IMR-90 (cell line): ENCODE results near the gene HAND1. TPM values are rescaled to one million over a fixed set of nuclear protein-coding genes. Genes with fewer than 3 reads are reported as not detected.
A peak's percentile ranks its signal among the peaks of the same experiment; 100 is the strongest.

Source experiments
- ATAC-seq: fragments of 200-7000 bp; cut with Tn5 transposase; 2 replicates; pipeline ENCODE4 v1.9.1; 2020; ENCODE audit warnings: low read depth, mild to moderate bottlenecking, moderate library complexity
- BruUV-seq: library from RNA; stranded (reverse); fragments of 400-500 nt; replicated peaks from 2 replicates; lab custom pipeline; 2021; lab: Mats Ljungman, UMichigan
- CTCF ChIA-PET: fragments of 300-600 bp; formaldehyde crosslinking; extraction: SDS; loops from one replicate; lab custom pipeline; 2021; ENCODE audit warnings: antibody characterized with exemption; lab: Yijun Ruan, JAX
- POLR2A ChIA-PET: fragments of 300-600 bp; sonication (Branson Sonifier 250); formaldehyde crosslinking; loops from one replicate; lab custom pipeline; 2022; ENCODE audit warnings: antibody characterized with exemption; ENCODE audit not compliant: unreplicated experiment; lab: Charles Lee
- DNase-seq: peaks from one replicate; pipeline ENCODE4 v3.0.0; 2013
- H2AFZ ChIP-seq: replicated peaks from 2 replicates; pipeline ENCODE3; 2013; ENCODE audit warnings: low read length, mild to moderate bottlenecking; ENCODE audit not compliant: poor library complexity
- H2AK5ac ChIP-seq: 2 replicates; pipeline ENCODE4 v1.6.1; 2013; ENCODE audit warnings: low read depth, low read length, inconsistent platforms
- H2AK9ac ChIP-seq: replicated peaks from 2 replicates; pipeline ENCODE3; 2013; ENCODE audit warnings: mild to moderate bottlenecking, low read depth, low read length, moderate library complexity; ENCODE audit not compliant: poor library complexity
- H2BK120ac ChIP-seq: 2 replicates; pipeline ENCODE4 v1.6.1; 2013; ENCODE audit warnings: low read depth, low read length, inconsistent platforms
- H2BK15ac ChIP-seq: 3 replicates; pipeline ENCODE4 v1.6.1; 2013; ENCODE audit warnings: low read depth, low read length, inconsistent platforms
- H2BK20ac ChIP-seq: 2 replicates; pipeline ENCODE4 v1.6.1; 2013; ENCODE audit warnings: low read depth, mild to moderate bottlenecking, inconsistent platforms, low read length, moderate library complexity
- H2BK5ac ChIP-seq: 2 replicates; pipeline ENCODE4 v1.6.1; 2013; ENCODE audit warnings: mild to moderate bottlenecking, low read depth, low read length, inconsistent platforms; ENCODE audit not compliant: poor library complexity, severe bottlenecking
- H3K14ac ChIP-seq: replicated peaks from 2 replicates; pipeline ENCODE4 v1.6.1; 2013; ENCODE audit warnings: low read depth, low read length, inconsistent platforms
- H3K18ac ChIP-seq: 2 replicates; pipeline ENCODE4 v1.6.1; 2013; ENCODE audit warnings: low read depth, low read length, control low read depth
- H3K23ac ChIP-seq: 2 replicates; pipeline ENCODE4 v1.6.1; 2013; ENCODE audit warnings: low read depth, low read length, inconsistent platforms
- H3K27ac ChIP-seq: 2 replicates; pipeline ENCODE4 v1.5.1; 2013; ENCODE audit warnings: mild to moderate bottlenecking, control low read depth, low read length; ENCODE audit not compliant: insufficient read depth
- H3K27me3 ChIP-seq: 2 replicates; pipeline ENCODE4 v1.6.1; 2013; ENCODE audit warnings: low read length; ENCODE audit not compliant: control insufficient read depth, insufficient read depth
- H3K36me3 ChIP-seq: 2 replicates; pipeline ENCODE4 v1.6.1; 2013; ENCODE audit warnings: low read length, mixed read lengths; ENCODE audit not compliant: control insufficient read depth, insufficient read depth
- H3K4ac ChIP-seq: 2 replicates; pipeline ENCODE4 v1.6.1; 2013; ENCODE audit warnings: low read depth, low read length, inconsistent platforms
- H3K4me1 ChIP-seq: 2 replicates; pipeline ENCODE4 v1.6.1; 2013; ENCODE audit warnings: low read length, mixed read lengths; ENCODE audit not compliant: control insufficient read depth, insufficient read depth
- H3K4me2 ChIP-seq: 2 replicates; pipeline ENCODE4 v1.6.1; 2013; ENCODE audit warnings: low read depth, mild to moderate bottlenecking, control low read depth, low read length, moderate library complexity
- H3K4me3 ChIP-seq: 2 replicates; pipeline ENCODE4 v1.5.1; 2013; ENCODE audit warnings: low read depth, mild to moderate bottlenecking, control low read depth, low read length, moderate library complexity; ENCODE audit not compliant: insufficient read depth
- H3K56ac ChIP-seq: 2 replicates; pipeline ENCODE4 v1.6.1; 2013; ENCODE audit warnings: low read length, inconsistent platforms; ENCODE audit not compliant: insufficient read depth; ENCODE audit errors: extremely low read depth
- H3K79me1 ChIP-seq, 2 experiments: 2 replicates each; pipeline ENCODE4 v1.6.1; 2013; ENCODE audit warnings: low read length in 2 of 2, inconsistent platforms in 1 of 2, low read depth in 1 of 2
- H3K9ac ChIP-seq: 2 replicates; pipeline ENCODE4 v1.6.1; 2013; ENCODE audit warnings: low read depth, low read length, control low read depth
- H3K9me1 ChIP-seq: 2 replicates; pipeline ENCODE4 v1.6.1; 2013; ENCODE audit warnings: low read length, inconsistent platforms; ENCODE audit not compliant: insufficient read depth
- H3K9me3 ChIP-seq: 2 replicates; pipeline ENCODE4 v1.6.1; 2013; ENCODE audit warnings: low read length; ENCODE audit not compliant: control insufficient read depth, insufficient read depth
- H4K20me1 ChIP-seq: 2 replicates; pipeline ENCODE4 v1.6.1; 2013; ENCODE audit warnings: low read length, inconsistent platforms; ENCODE audit not compliant: insufficient read depth
- H4K5ac ChIP-seq: 2 replicates; pipeline ENCODE4 v1.6.1; 2013; ENCODE audit warnings: mild to moderate bottlenecking, low read depth, low read length, control low read depth
- H4K8ac ChIP-seq, 2 experiments: 2 replicates each; pipeline ENCODE4 v1.6.1; 2013; ENCODE audit warnings: low read depth in 2 of 2, low read length in 2 of 2, control low read depth in 1 of 2, inconsistent platforms in 1 of 2
- H4K91ac ChIP-seq: 2 replicates; pipeline ENCODE4 v1.6.1; 2013; ENCODE audit warnings: low read depth, low read length, inconsistent platforms; ENCODE audit not compliant: insufficient read depth
- BHLHE40 ChIP-seq: fragments of 150-350 bp; IDR thresholded peaks from 2 replicates; pipeline ENCODE4 v1.6.1; 2016; ENCODE audit warnings: mild to moderate bottlenecking, low read depth, low read length
- MAZ ChIP-seq: IDR thresholded peaks from 2 replicates; pipeline ENCODE4 v1.6.1; 2012; ENCODE audit warnings: low read depth, mild to moderate bottlenecking, low read length, improper control_type of control experiment, moderate library complexity, borderline replicate concordance
- MXI1 ChIP-seq: IDR thresholded peaks from 2 replicates; pipeline ENCODE4 v1.6.1; 2012; ENCODE audit warnings: low read depth, mild to moderate bottlenecking, low read length, moderate library complexity, borderline replicate concordance
- RAD21 ChIP-seq: IDR thresholded peaks from 2 replicates; pipeline ENCODE4 v1.6.1; 2012; ENCODE audit warnings: low read length, improper control_type of control experiment
- WGBS, 2 experiments: methylation state at CpG; one replicate each; pipeline versions ENCODE4 v1.1.5 to v1.1.7; 2013; ENCODE audit warnings: missing lambda C conversion rate in 2 of 2; ENCODE audit not compliant: insufficient read length in 1 of 2; ENCODE audit errors: extremely low coverage in 2 of 2; 5-methylcytosine and 5-hydroxymethylcytosine counted together
- dilution Hi-C: fragments of 300-500 bp; cut with HindIII; formaldehyde crosslinking; loops from one replicate; pipeline ENCODE4 v1.14.3; 2018; ENCODE audit warnings: low sequenced_read_pairs; ENCODE audit not compliant: unreplicated experiment
- in situ Hi-C: fragments of 300-500 bp; cut with MboI; formaldehyde crosslinking; loops from 3 replicates; pipeline ENCODE4 v1.14.3; 2019; ENCODE audit warnings: low sequenced_read_pairs, inconsistent platforms, mixed read lengths
- intact Hi-C: fragments of 100-400 bp; cut with micrococcal nuclease; formaldehyde crosslinking; loops from 2 replicates; pipeline ENCODE4 v1.10.0; 2022
- polyA plus RNA-seq, 3 experiments: library from polyadenylated mRNA; depleted of rRNA; stranded (reverse); fragments of >200 nt; gene quantifications; 2 replicates each; pipeline ENCODE4 v1.2.3, GENCODE V29; 2012; ENCODE audit warnings: low replicate concordance in 1 of 3
- total RNA-seq: library from RNA; depleted of rRNA; stranded (reverse); fragments of >200 nt; gene quantifications from 2 replicates; pipeline ENCODE4 v1.2.3, GENCODE V29; 2012
- TF ChIP-seq, protein P1 (sequence below): fragments of 150-350 bp; IDR thresholded peaks from 2 replicates; pipeline ENCODE4 v1.6.1; 2016; ENCODE audit warnings: low read depth, mild to moderate bottlenecking, low read length, moderate library complexity, borderline replicate concordance

Gene HAND1
- total and polyA plus RNA-seq, 2 of the 4 experiments (the other 2 are of a cell fraction), result not detected

DNA sequence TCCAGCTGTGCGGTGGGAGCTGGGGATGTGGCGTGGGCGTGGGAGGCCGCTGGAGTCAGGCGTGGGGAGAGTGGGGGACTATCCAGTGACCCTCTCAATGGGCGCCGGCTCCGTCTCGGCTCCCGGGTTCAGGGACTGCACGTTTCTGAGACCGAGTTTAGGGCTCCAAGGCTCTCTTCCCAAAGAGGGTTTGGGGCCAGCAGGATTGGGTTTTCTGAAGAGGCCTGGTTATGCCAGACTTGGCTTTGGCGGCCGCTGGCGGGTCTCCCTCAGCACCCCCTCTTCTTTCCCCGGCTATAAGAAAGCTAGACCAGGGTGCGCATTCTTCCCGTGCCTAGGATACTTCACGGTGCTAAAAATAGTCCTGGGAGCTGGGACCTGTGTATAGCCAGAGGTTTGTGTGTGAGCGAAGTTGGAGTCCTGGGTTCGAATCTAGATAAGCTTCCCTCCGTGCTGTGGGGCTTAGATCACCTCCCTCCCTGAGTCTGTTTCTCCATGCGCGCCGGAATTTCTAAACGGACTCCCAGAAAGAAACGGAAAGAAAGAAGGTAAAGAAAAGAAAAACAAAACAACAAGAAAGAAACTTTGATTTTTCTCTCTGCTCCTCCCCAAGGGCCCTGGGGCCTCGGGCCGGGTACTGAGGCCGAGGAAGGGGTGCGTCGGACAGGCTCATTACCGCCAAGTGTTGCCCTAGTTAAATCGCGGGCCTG is 5.0 kb downstream of the HAND1 start:
- H2AK9ac ChIP-seq, result no peak overlapping the region
- ATAC-seq (no peak), DNase-seq (no peak)
- no TSS peak for BruUV-seq
- H2BK5ac ChIP-seq, result no peak overlapping the region
- H3K4me3 ChIP-seq, result no peak overlapping the region
- TF ChIP-seq BHLHE40 (no peak), MXI1 (no peak), MAZ (no peak), RAD21 (no peak)
- TF ChIP-seq, protein P1, sequence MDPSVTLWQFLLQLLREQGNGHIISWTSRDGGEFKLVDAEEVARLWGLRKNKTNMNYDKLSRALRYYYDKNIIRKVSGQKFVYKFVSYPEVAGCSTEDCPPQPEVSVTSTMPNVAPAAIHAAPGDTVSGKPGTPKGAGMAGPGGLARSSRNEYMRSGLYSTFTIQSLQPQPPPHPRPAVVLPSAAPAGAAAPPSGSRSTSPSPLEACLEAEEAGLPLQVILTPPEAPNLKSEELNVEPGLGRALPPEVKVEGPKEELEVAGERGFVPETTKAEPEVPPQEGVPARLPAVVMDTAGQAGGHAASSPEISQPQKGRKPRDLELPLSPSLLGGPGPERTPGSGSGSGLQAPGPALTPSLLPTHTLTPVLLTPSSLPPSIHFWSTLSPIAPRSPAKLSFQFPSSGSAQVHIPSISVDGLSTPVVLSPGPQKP, result no peak
- no peak overlapping the region for H2AK5ac ChIP-seq
- 0% methylated on average over 1 of the region's 35 CpGs; no CpG with 5 or more reads in 1 of the 2 experiments for WGBS, 2 experiments
- H3K56ac ChIP-seq, result no peak overlapping the region
- H3K4me2 ChIP-seq, result peak overlapping the region; percentile 26
- no peaks in the 10 kb centered on the region for H3K9me1 ChIP-seq
- H3K4ac ChIP-seq, result no peak overlapping the region
- dilution Hi-C loops (no loop called here), in situ Hi-C loops (loop anchor here (25.0 kb wide), 1 partner anchor 339 kb away; no protein-coding TSS in a partner anchor), intact Hi-C loops (no loop called here)
- no peak overlapping the region for H2BK15ac ChIP-seq
- H4K8ac ChIP-seq, result no peak overlapping the region
- H2BK120ac ChIP-seq, result no peak overlapping the region
- H3K23ac ChIP-seq, result no peak overlapping the region
- no peak overlapping the region for H4K5ac ChIP-seq
- peaks cover 11% of the 10 kb centered on the region; the same call in 1 of the 2 replicates for H3K9me3 ChIP-seq
- H3K4me1 ChIP-seq, result peaks cover 4% of the 10 kb centered on the region; the same call in 1 of the 2 replicates
- no peak overlapping the region for H2BK20ac ChIP-seq
- POLR2A ChIA-PET, result no interaction called here
- H2AFZ ChIP-seq, result peak overlapping the region; percentile 44
- H3K27ac ChIP-seq, result no peak overlapping the region
- peaks cover 82% of the 10 kb centered on the region for H3K27me3 ChIP-seq
- H3K36me3 ChIP-seq, result no peaks in the 10 kb centered on the region
- no peak overlapping the region for H3K18ac ChIP-seq
- H3K14ac ChIP-seq, result no peak overlapping the region
- peaks cover 16% of the 10 kb centered on the region; the same call in 1 of the 2 replicates for H4K20me1 ChIP-seq
- CTCF ChIA-PET, result interaction anchor here (0.6 kb wide), 1 partner anchor 401 kb away, joined by 3 read pairs; no protein-coding TSS in a partner anchor
- no peak overlapping the region for H4K91ac ChIP-seq
- no peaks in the 10 kb centered on the region for H3K79me1 ChIP-seq
- no peak overlapping the region for H3K9ac ChIP-seq
